WTC11 (cell line): ENCODE data around the gene MYH14. TPM values are rescaled to one million over a fixed set of nuclear protein-coding genes. Genes with fewer than 3 reads are reported as not detected.
A peak's percentile ranks its signal among the peaks of the same experiment; 100 is the strongest.

Experiments
- ATAC-seq: fragments of 200-7000 bp; cut with Tn5 transposase; 2 replicates; pipeline ENCODE4 v1.10.0; 2021; ENCODE audit warnings: mild to moderate bottlenecking, moderate library complexity
- CTCF ChIA-PET: fragments of 300-600 bp; sonication (Branson Sonifier 250); formaldehyde crosslinking; loops from one replicate; lab custom pipeline; 2021; ENCODE audit warnings: antibody characterized with exemption; lab: Charles Lee
- POLR2A ChIA-PET: fragments of 350-600 bp; sonication (Branson Sonifier 250); formaldehyde crosslinking; loops from one replicate; lab custom pipeline; 2021; ENCODE audit warnings: antibody characterized with exemption; lab: Charles Lee
- DNase-seq: peaks from one replicate; pipeline ENCODE4 v3.0.0; 2021; ENCODE audit warnings: low spot score
- H3K27ac Mint-ChIP-seq: 2 replicates; pipeline ENCODE4 v1.8.0; 2021; ENCODE audit warnings: mixed read lengths
- H3K27me3 Mint-ChIP-seq: 2 replicates; pipeline ENCODE4 v1.8.0; 2021; ENCODE audit warnings: low read depth, mild to moderate bottlenecking, moderate library complexity, mixed read lengths
- H3K36me3 Mint-ChIP-seq: 2 replicates; pipeline ENCODE4 v1.8.0; 2021; ENCODE audit warnings: mixed read lengths
- H3K4me1 Mint-ChIP-seq: 2 replicates; pipeline ENCODE4 v1.8.0; 2022; ENCODE audit warnings: mixed read lengths
- H3K4me3 Mint-ChIP-seq: 2 replicates; pipeline ENCODE4 v1.8.0; 2021; ENCODE audit warnings: mild to moderate bottlenecking, moderate library complexity, mixed read lengths
- H3K9me3 Mint-ChIP-seq: 2 replicates; pipeline ENCODE4 v1.8.0; 2021; ENCODE audit warnings: mixed read lengths
- ATF3 ChIP-seq: sonication (generic); formaldehyde crosslinking; conservative IDR thresholded peaks from 2 replicates; pipeline ENCODE4 v1.8.1; 2022; ENCODE audit warnings: mild to moderate bottlenecking, missing genetic modification reagents
- CBFB ChIP-seq: sonication (generic); formaldehyde crosslinking; IDR thresholded peaks from 2 replicates; pipeline ENCODE4 v1.8.1; 2022; ENCODE audit warnings: mild to moderate bottlenecking, low read depth, missing genetic modification reagents
- ETV6 ChIP-seq: sonication (generic); formaldehyde crosslinking; IDR thresholded peaks from 2 replicates; pipeline ENCODE4 v1.8.1; 2022; ENCODE audit warnings: mild to moderate bottlenecking, missing genetic modification reagents
- FOXP4 ChIP-seq: sonication (generic); formaldehyde crosslinking; IDR thresholded peaks from 2 replicates; pipeline ENCODE4 v1.8.0; 2022; ENCODE audit warnings: mild to moderate bottlenecking, missing genetic modification reagents
- GABPB1 ChIP-seq: sonication (generic); formaldehyde crosslinking; IDR thresholded peaks from 2 replicates; pipeline ENCODE4 v1.8.1; 2023; ENCODE audit warnings: mild to moderate bottlenecking, missing genetic modification reagents
- IRF2 ChIP-seq: sonication (generic); formaldehyde crosslinking; IDR thresholded peaks from 2 replicates; pipeline ENCODE4 v1.8.0; 2022; ENCODE audit warnings: low read depth, missing genetic modification reagents, borderline replicate concordance
- NFATC4 ChIP-seq: fragments of 250-450 bp; sonication (Bioruptor Pico); IDR thresholded peaks from 2 replicates; pipeline ENCODE4 v1.9.0; 2021; ENCODE audit warnings: mild to moderate bottlenecking
- NFYB ChIP-seq: sonication (generic); formaldehyde crosslinking; conservative IDR thresholded peaks from 2 replicates; pipeline ENCODE4 v1.8.0; 2022; ENCODE audit warnings: low read depth, missing genetic modification reagents
- NR1H2 ChIP-seq: sonication (generic); formaldehyde crosslinking; IDR thresholded peaks from 2 replicates; pipeline ENCODE4 v1.9.0; 2021; ENCODE audit warnings: mild to moderate bottlenecking, moderate library complexity, missing genetic modification reagents
- NR2C2 ChIP-seq: sonication (generic); formaldehyde crosslinking; IDR thresholded peaks from 2 replicates; pipeline ENCODE4 v1.8.0; 2022; ENCODE audit warnings: mild to moderate bottlenecking, missing genetic modification reagents
- RELA ChIP-seq: sonication (generic); formaldehyde crosslinking; IDR thresholded peaks from 2 replicates; pipeline ENCODE4 v1.8.1; 2022; ENCODE audit warnings: missing genetic modification reagents, mild to moderate bottlenecking, borderline replicate concordance
- TEAD4 ChIP-seq: sonication (generic); formaldehyde crosslinking; IDR thresholded peaks from 2 replicates; pipeline ENCODE4 v1.8.0; 2022; ENCODE audit warnings: mild to moderate bottlenecking, missing genetic modification reagents
- ZBTB21 ChIP-seq: sonication (generic); formaldehyde crosslinking; IDR thresholded peaks from 2 replicates; pipeline ENCODE4 v1.8.1; 2023; ENCODE audit warnings: mild to moderate bottlenecking, missing genetic modification reagents, borderline replicate concordance
- total RNA-seq: library from RNA; stranded (reverse); gene quantifications from 3 replicates; pipeline ENCODE4 v1.2.3, GENCODE V29; 2021
- TF ChIP-seq, protein P1 (sequence below): fragments of 250-450 bp; sonication (Bioruptor Pico); conservative IDR thresholded peaks from 2 replicates; pipeline ENCODE4 v1.9.0; 2021; ENCODE audit warnings: mild to moderate bottlenecking
- TF ChIP-seq, protein P2 (sequence below): sonication (generic); formaldehyde crosslinking; conservative IDR thresholded peaks from 2 replicates; pipeline ENCODE4 v1.8.1; 2023; ENCODE audit warnings: mild to moderate bottlenecking, low read depth, missing genetic modification reagents, moderate library complexity
- TF ChIP-seq, protein P3 (sequence below): fragments of 250-450 bp; sonication (Bioruptor Pico); IDR thresholded peaks from 2 replicates; pipeline ENCODE4 v1.9.0; 2021; ENCODE audit warnings: mild to moderate bottlenecking
- TF ChIP-seq, protein P4 (sequence below): fragments of 250-450 bp; sonication (Bioruptor Pico); IDR thresholded peaks from 2 replicates; pipeline ENCODE4 v1.9.0; 2021; ENCODE audit warnings: moderate library complexity, mild to moderate bottlenecking, inconsistent platforms, borderline replicate concordance
- TF ChIP-seq, protein P5 (sequence below): sonication (generic); formaldehyde crosslinking; IDR thresholded peaks from 2 replicates; pipeline ENCODE4 v1.8.1; 2023; ENCODE audit warnings: mild to moderate bottlenecking, missing genetic modification reagents
- TF ChIP-seq, protein P6 (sequence below): sonication (generic); formaldehyde crosslinking; IDR thresholded peaks from 2 replicates; pipeline ENCODE4 v1.8.0; 2022; ENCODE audit warnings: mild to moderate bottlenecking, missing genetic modification reagents

The MYH14 gene
- total RNA-seq, 1 experiment from 2014 or later, result 25.8 TPM

- TF ChIP-seq, protein P1, sequence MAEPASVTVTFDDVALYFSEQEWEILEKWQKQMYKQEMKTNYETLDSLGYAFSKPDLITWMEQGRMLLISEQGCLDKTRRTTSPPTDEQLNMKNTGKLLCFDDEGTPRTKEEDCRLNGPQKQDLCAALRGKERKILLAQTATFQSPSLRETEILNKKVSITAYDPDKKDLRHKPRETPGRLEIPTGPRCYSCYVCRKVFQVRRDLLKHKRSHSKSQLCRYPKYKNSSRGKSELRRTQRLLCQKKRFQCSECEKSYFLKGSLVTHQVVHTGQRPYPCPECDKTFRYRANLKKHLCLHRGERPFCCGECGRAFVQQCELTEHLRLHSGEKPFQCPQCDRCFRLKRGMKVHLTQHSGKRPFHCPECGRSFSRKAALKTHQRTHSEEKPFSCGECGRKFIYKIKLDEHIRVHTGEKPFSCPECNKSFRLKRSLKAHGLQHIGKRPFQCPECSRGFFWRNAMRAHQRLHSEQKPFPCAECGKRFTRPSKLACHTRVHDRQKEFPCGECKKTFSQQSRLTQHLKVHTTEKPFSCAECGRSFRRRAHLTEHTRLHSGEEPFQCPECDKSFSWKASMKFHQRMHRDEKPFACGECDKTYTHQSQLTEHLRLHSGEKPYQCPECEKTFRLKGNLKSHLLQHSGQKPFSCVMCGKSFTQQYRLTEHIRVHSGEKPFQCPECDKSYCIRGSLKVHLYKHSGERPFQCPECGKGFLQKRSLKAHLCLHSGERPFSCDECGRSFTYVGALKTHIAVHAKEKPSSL (CRISPR knock-in tag), result no peak
- TF ChIP-seq, protein P2, sequence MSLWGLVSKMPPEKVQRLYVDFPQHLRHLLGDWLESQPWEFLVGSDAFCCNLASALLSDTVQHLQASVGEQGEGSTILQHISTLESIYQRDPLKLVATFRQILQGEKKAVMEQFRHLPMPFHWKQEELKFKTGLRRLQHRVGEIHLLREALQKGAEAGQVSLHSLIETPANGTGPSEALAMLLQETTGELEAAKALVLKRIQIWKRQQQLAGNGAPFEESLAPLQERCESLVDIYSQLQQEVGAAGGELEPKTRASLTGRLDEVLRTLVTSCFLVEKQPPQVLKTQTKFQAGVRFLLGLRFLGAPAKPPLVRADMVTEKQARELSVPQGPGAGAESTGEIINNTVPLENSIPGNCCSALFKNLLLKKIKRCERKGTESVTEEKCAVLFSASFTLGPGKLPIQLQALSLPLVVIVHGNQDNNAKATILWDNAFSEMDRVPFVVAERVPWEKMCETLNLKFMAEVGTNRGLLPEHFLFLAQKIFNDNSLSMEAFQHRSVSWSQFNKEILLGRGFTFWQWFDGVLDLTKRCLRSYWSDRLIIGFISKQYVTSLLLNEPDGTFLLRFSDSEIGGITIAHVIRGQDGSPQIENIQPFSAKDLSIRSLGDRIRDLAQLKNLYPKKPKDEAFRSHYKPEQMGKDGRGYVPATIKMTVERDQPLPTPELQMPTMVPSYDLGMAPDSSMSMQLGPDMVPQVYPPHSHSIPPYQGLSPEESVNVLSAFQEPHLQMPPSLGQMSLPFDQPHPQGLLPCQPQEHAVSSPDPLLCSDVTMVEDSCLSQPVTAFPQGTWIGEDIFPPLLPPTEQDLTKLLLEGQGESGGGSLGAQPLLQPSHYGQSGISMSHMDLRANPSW (CRISPR knock-in tag), result no peak
- no peak for TF ChIP-seq IRF2 (CRISPR knock-in tag)
- no peak for TF ChIP-seq ZBTB21 (CRISPR knock-in tag)
- TF ChIP-seq NR1H2 (CRISPR knock-in tag), result no peak
- TF ChIP-seq CBFB (CRISPR knock-in tag), result no peak
- TF ChIP-seq GABPB1 (CRISPR knock-in tag), result no peak
Measured at GRCh38 chr19:50266041-50266440, 62.6 kb downstream of the MYH14 start (continued).

GRCh38 chr19:50266896-50267295 lies 63.5 kb downstream of the MYH14 start:
- DNase-seq, result peak; percentile 96

DNA sequence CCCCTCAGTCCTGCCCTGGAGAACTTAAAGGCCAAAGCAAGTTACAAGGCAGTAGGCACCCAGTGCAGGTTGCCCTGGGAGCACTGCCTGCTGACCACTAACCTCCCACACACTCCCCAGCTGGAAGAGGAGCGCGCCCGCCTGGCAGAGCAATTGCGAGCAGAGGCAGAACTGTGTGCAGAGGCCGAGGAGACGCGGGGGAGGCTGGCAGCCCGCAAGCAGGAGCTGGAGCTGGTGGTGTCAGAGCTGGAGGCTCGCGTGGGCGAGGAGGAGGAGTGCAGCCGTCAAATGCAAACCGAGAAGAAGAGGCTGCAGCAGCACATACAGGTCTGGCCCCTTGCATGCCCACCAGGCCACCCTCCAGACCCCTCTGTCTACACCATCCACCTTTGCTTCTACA lies 64.6 kb downstream of the MYH14 start:
- peaks cover 8% of the 10 kb centered on the region for H3K4me1 Mint-ChIP-seq
- no peak for DNase-seq
- no peak overlapping the region for H3K27ac Mint-ChIP-seq
- POLR2A ChIA-PET, result no interaction called here
- TF ChIP-seq RELA (CRISPR knock-in tag), result no peak
- TF ChIP-seq FOXP4 (CRISPR knock-in tag), result no peak
- TF ChIP-seq, protein P3, sequence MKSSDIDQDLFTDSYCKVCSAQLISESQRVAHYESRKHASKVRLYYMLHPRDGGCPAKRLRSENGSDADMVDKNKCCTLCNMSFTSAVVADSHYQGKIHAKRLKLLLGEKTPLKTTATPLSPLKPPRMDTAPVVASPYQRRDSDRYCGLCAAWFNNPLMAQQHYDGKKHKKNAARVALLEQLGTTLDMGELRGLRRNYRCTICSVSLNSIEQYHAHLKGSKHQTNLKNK (CRISPR knock-in tag), result no peak
- no peak for TF ChIP-seq TEAD4 (CRISPR knock-in tag)
- no peak for TF ChIP-seq ETV6 (CRISPR knock-in tag)
- TF ChIP-seq, protein P4, sequence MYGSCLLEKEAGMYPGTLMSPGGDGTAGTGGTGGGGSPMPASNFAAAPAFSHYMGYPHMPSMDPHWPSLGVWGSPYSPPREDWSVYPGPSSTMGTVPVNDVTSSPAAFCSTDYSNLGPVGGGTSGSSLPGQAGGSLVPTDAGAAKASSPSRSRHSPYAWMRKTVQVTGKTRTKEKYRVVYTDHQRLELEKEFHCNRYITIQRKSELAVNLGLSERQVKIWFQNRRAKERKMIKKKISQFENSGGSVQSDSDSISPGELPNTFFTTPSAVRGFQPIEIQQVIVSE, result no peak
- TF ChIP-seq, protein P5, sequence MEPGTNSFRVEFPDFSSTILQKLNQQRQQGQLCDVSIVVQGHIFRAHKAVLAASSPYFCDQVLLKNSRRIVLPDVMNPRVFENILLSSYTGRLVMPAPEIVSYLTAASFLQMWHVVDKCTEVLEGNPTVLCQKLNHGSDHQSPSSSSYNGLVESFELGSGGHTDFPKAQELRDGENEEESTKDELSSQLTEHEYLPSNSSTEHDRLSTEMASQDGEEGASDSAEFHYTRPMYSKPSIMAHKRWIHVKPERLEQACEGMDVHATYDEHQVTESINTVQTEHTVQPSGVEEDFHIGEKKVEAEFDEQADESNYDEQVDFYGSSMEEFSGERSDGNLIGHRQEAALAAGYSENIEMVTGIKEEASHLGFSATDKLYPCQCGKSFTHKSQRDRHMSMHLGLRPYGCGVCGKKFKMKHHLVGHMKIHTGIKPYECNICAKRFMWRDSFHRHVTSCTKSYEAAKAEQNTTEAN (CRISPR knock-in tag), result no peak
- TF ChIP-seq, protein P1 (CRISPR knock-in tag), result no peak
- no peak for TF ChIP-seq NR2C2 (CRISPR knock-in tag)
- no peak for TF ChIP-seq NFATC4
- no peak for TF ChIP-seq ATF3 (CRISPR knock-in tag)
- TF ChIP-seq, all 79 proteins: peak for 0
- Mint-ChIP-seq H3K9me3 (no peaks in the 10 kb centered on the region), H3K4me3 (no peak overlapping the region), H3K27me3 (no peaks in the 10 kb centered on the region), H3K36me3 (peaks cover 13% of the 10 kb centered on the region)
- CTCF ChIA-PET, result interaction anchor here (0.6 to 1.9 kb wide), 6 partner anchors 10 to 682 kb away, joined by 3 to 28 read pairs (median 4); no protein-coding TSS in a partner anchor
- ATAC-seq, result no peak

More at GRCh38 chr19:50266896-50267295, 63.5 kb downstream of the MYH14 start:
- Mint-ChIP-seq H3K36me3 (peaks cover 8% of the 10 kb centered on the region), H3K27ac (no peak overlapping the region), H3K4me1 (peaks cover 8% of the 10 kb centered on the region), H3K27me3 (no peaks in the 10 kb centered on the region), H3K4me3 (peak overlapping the region; percentile 32), H3K9me3 (no peaks in the 10 kb centered on the region)
- ChIA-PET CTCF (interaction anchor here (0.6 to 3.4 kb wide), 26 partner anchors 9 to 173 kb away, joined by 3 to 34 read pairs (median 4); partner anchors contain the start of gene KCNC3), POLR2A (interaction anchor here (0.5 to 1.5 kb wide), 5 partner anchors 45 to 339 kb away, joined by 5 to 8 read pairs (median 5); partner anchors contain the start of gene KCNC3)
- TF ChIP-seq NFYB, result peak; percentile 50
- TF ChIP-seq, protein P6, sequence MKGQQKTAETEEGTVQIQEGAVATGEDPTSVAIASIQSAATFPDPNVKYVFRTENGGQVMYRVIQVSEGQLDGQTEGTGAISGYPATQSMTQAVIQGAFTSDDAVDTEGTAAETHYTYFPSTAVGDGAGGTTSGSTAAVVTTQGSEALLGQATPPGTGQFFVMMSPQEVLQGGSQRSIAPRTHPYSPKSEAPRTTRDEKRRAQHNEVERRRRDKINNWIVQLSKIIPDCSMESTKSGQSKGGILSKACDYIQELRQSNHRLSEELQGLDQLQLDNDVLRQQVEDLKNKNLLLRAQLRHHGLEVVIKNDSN (CRISPR knock-in tag), result no peak
- peak; percentile 99 for ATAC-seq
